Thoracic aorta (tissue), 2 donors: Measurements from ENCODE around the gene TGFBR1. TPM values are rescaled to one million over a fixed set of nuclear protein-coding genes. Genes with fewer than 3 reads are reported as not detected.

Experiments
- ATAC-seq: fragments of 150-250 bp; one replicate; pipeline ENCODE4 v1.8.0; 2017; ENCODE audit warnings: low read depth; ENCODE audit not compliant: insufficient number of reproducible peaks, low FRiP score
- DNase-seq: peaks from one replicate; pipeline ENCODE4 v3.0.0-alpha.2; 2020; ENCODE audit warnings: low spot score
- H3K27ac ChIP-seq, 2 donors: fragments of 200-600 bp; sonication (generic); 1 replicate in 1 of 2; 2 replicates in 1 of 2; pipeline ENCODE4 v1.5.1; 2016; ENCODE audit warnings: mild to moderate bottlenecking in 2 of 2, moderate library complexity in 2 of 2
- H3K27me3 ChIP-seq: fragments of 200-600 bp; sonication (generic); replicated peaks from 2 replicates; pipeline ENCODE4 v1.6.0; 2016; ENCODE audit warnings: mild to moderate bottlenecking; ENCODE audit not compliant: insufficient read depth
- H3K36me3 ChIP-seq: fragments of 200-600 bp; sonication (generic); one replicate; pipeline ENCODE4 v1.5.1; 2016
- H3K4me1 ChIP-seq, 2 donors: fragments of 200-600 bp; sonication (generic); 1 replicate in 1 of 2; 2 replicates in 1 of 2; pipeline versions ENCODE4 v1.5.1 to v1.6.0; 2016; ENCODE audit warnings: low read depth in 2 of 2, mild to moderate bottlenecking in 1 of 2; ENCODE audit not compliant: control insufficient read depth in 1 of 2
- H3K4me3 ChIP-seq: fragments of 200-600 bp; sonication (generic); 2 replicates; pipeline ENCODE4 v1.5.1; 2016; ENCODE audit warnings: mild to moderate bottlenecking
- H3K9me3 ChIP-seq: fragments of 200-600 bp; sonication (generic); 2 replicates; pipeline ENCODE4 v1.5.1; 2016
- CTCF ChIP-seq: fragments of 200-600 bp; sonication (generic); IDR thresholded peaks from one replicate; pipeline ENCODE4 v1.5.1; 2019; ENCODE audit warnings: antibody characterized with exemption
- total RNA-seq, 2 donors: library from RNA; depleted of rRNA; stranded (reverse); fragments of >200 nt; gene quantifications; one replicate each; pipeline versions ENCODE4 v1.1.0 to v1.2.3, GENCODE V29; 2016

TGFBR1 gene
- total RNA-seq, 2 donors from 2014 or later = 76.8 to 87.2 TPM

GRCh38 chr9:99187311-99187710, 82.4 kb downstream of the TGFBR1 start:
- H3K9me3 ChIP-seq = no peaks in the 10 kb centered on the region
- no peaks in the 10 kb centered on the region for H3K27me3 ChIP-seq
- TF ChIP-seq CTCF = no peak
- no peak overlapping the region for H3K4me3 ChIP-seq
- no peak for DNase-seq
- no peak for ATAC-seq
- peaks cover 0 to 7% of the 10 kb centered on the region in 2 donors for H3K4me1 ChIP-seq
- H3K36me3 ChIP-seq = no peaks in the 10 kb centered on the region
- H3K27ac ChIP-seq = no peak overlapping the region

- Histone ChIP-seq H3K4me3 (no peak overlapping the region), H3K4me1 (peaks cover 0 to 7% of the 10 kb centered on the region in 2 donors), H3K9me3 (no peaks in the 10 kb centered on the region), H3K27me3 (no peaks in the 10 kb centered on the region), H3K36me3 (no peaks in the 10 kb centered on the region), H3K27ac (no peak overlapping the region)
- no peak for TF ChIP-seq CTCF
- no peak for DNase-seq
- ATAC-seq = no peak
These were observed 84.3 kb downstream of the TGFBR1 start for GRCh38 chr9:99189186-99189585.

GRCh38 chr9:99189887-99190596, 85.1 kb downstream of the TGFBR1 start:
- Histone ChIP-seq H3K4me1 (peaks cover 0 to 3% of the 10 kb centered on the region in 2 donors), H3K36me3 (no peaks in the 10 kb centered on the region), H3K4me3 (no peak overlapping the region), H3K9me3 (no peaks in the 10 kb centered on the region), H3K27ac (no peak overlapping the region), H3K27me3 (no peaks in the 10 kb centered on the region)
- no peak for TF ChIP-seq CTCF
- DNase-seq (no peak), ATAC-seq (no peak)

DNA sequence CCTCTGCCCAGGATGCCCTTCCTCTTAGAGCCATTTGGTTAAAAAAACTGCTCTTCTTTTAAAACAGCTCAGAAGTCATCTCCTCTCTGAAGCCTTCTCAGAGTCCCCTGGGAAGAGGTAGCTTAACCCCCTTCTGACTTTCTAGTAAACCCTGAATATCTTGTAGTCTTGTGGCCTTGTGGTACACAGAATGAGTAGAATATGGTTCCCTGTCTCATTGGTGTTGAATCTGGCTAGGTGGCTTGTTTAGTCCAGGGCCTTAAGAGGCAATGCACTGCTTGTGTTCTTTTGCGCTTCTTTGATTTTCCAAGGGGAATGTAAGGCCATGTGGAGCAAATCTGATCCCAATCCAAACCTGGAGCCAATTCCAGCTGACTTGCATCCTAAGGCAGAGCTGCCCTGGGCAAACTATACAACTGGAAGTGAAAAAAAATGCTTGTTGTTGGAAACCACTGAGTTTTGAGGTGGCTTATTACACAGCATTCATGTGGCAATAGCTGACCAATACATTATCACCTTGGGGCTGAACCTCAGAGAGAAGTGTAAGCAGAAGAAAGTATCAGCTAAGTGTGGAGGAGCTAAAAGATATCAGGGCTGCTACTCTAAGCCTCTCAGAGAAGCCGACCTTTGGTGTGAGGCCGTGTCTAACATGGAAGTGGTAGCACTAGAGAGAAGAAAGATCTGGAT, 85.8 kb downstream of the TGFBR1 start:
- Histone ChIP-seq H3K9me3 (no peaks in the 10 kb centered on the region), H3K4me1 (no peaks in the 10 kb centered on the region), H3K4me3 (no peak overlapping the region), H3K36me3 (no peaks in the 10 kb centered on the region), H3K27me3 (no peaks in the 10 kb centered on the region), H3K27ac (no peak overlapping the region)
- ATAC-seq = no peak
- no peak for TF ChIP-seq CTCF
- no peak for DNase-seq

DNA sequence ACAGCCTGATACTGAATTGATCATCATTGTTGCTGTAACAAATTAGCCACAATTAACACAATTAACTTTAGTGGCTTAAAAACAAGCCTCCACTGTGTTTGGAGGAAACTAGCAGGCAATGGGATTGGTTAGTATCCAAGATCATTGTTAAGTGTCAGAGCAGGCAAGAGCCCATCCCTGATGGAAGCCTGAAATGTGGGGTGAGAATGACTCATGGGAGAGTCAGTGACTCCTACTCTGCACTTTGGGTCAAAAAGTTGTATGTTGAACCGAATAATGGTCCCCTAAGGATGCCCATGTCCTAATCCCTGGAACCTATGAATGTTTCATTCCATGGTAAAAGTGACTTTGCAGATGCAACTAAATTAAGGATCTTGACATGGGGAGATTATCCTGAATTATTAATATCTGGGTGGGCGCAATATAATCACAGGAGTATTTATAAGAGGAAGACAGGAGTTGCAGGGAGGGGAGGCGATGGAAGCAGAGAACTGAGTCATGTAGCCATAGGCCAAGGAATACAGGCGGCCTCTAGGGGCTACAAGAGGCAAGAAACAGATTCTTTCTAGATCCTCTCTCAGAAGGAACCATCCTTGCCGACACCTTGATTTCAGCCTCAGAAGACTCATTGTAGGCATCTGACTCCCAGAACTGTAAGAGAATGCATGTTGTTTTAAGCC, 88.0 kb downstream of the TGFBR1 start:
- no peak for ATAC-seq
- no peaks in the 10 kb centered on the region for H3K27me3 ChIP-seq
- H3K4me3 ChIP-seq = no peak overlapping the region
- no peaks in the 10 kb centered on the region for H3K9me3 ChIP-seq
- no peak for DNase-seq
- no peak overlapping the region for H3K27ac ChIP-seq
- no peak for TF ChIP-seq CTCF
- no peaks in the 10 kb centered on the region for H3K4me1 ChIP-seq
- H3K36me3 ChIP-seq = no peaks in the 10 kb centered on the region
